ENCODE results near the gene FBXO24.
"Not testable (repeated sequence)": the region's sequence is repeated elsewhere in the genome, so short reads cannot be mapped to it uniquely, and the experiment has no call there.

GRCh38 chr7:100541309-100541708, 44.8 kb upstream of the FBXO24 start:
- TF ChIP-seq EZH2 (IDR thresholded peaks at IDR 0.05; ENCODE audit: borderline replicate concordance); CTCF (IDR thresholded peaks at IDR 0.05; ENCODE audit: poor library complexity): not testable (repeated sequence)

All from hepatocyte (in vitro differentiated cells).